Fibroblast of skin of left quadriceps (primary cell): ENCODE results near the gene ARSK.
A peak's percentile ranks its signal among the peaks of the same experiment; 100 is the strongest.

Source experiments
- DNase-seq, 2 experiments: peaks; one replicate each; pipeline ENCODE4 v3.0.0-alpha.2; 2013; ENCODE audit warnings: low read depth in 2 of 2

The ARSK gene

DNA sequence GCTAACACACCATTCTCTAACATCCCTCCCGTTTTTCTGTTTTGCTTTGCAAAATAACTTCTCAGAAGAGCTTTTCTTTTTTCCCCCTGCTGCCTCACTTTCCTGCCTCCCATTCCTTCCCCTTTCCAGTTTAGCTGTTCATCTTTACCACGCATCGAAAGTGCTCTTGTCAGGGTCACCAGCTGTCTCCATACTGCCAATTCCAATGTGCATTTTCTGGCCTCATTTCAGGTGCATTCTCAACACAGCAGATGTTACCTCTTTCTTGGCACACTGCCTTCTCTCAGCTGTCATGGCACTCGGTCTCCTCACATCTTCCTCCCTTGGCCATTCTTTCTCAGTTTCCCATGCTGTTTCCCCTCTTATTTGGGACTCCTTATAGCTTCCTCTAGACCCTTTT lies 9.5 kb downstream of the ARSK start:
- no peak for DNase-seq

DNA sequence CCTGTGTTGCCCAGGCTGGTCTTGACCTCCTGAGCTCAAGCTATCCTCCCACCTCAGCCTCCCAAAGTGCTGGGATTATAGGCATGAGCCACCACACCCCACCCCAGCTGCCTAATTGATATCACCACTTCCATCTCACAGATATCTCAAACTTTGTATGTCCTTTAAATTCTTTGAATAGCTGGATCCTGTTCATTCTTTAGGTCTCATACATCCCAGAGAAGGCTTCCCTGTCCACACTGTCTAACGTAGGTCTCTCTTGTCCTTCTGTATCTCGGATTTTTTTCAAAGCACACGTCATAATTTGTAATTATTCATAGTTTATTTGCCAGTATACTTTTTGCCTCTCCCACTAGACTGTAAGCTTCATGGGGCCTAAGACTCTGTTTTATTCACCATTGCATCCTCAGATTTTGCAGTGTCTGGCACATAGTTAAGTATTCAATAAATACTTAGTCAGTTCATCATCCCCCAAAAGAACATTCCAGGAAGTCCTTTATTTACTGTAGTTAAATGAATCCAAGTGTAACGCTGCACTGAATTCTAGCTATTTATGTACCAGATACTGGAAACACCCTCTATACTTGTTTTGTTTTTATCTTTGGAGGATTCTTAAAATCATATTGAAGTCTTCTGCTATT lies 10.5 kb downstream of the ARSK start:
- peak; percentile 20 to 26 for DNase-seq

DNA sequence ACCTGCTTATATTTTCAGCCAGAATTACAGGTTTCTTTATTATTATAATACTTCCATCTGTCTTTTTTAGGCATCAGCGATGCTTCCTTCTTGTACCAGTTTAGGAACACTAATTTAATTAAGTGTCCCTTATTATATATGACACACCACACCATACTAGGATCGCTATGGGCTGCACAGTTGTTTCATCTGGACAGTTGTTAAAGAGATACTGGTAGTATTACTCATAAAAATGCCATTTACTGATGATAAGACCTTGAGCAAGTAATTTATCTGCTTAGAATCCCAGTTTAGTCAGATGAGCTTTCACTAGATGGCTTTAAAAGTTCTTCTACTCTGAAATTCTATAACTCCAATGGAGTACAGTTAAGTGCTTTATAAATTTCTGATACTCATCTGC lies 17.1 kb downstream of the ARSK start:
- DNase-seq: no peak

DNA sequence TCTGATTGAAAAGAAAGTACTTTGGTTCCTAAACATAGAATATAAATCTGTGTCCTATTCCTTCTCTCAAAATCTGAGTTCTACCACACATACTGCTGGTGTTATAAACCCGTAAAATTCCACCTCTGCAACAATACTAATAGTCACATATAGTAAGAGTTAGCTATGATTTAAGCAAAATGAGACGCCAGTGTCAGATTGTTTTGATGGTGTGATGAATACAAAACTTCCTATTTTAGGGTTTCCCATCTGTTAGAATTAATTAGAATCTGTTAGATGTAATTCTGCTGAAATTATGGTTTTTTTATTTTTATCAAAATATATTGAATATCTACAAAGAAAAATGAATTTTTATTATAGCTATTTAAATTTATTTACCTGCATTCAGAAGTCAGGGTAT lies 26.7 kb downstream of the ARSK start:
- DNase-seq: no peak

DNA sequence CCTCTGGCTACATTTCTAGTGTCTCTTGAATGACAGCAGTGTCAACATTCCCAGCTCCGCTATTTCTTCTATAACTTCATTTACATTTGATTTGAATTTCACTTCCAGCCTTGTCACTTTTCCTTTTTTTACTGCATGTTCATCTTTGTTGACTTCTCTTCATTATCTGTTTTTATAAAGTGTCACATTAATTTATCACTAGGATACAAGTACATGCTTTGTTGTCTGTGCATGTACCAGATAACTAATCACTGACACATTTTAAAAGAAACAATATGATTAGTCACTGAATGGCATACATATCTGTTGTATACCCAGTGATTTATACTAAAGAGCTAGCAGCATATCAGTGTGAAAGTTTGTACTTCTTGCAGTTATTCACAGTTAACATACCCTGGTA lies 29.1 kb downstream of the ARSK start:
- no peak for DNase-seq

DNA sequence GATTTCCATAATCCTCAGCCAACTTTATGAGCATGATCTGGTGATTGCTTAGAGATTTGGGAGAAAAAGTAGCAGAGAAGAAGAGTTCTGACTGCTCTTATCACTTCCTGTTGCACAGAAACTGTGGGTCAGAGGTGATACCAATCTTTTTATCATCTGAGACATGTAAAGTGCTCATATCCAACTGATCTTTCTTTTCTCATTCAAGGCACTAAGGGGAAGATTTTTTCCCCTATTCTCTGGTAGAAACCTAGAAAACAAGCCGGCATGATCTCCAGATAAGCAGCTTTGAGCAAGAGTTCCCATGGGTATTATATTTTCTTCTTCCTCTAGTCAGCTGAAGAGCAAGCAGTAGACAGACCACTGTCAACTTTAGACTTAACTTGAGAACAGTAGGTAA lies 36.0 kb downstream of the ARSK start:
- DNase-seq: no peak

DNA sequence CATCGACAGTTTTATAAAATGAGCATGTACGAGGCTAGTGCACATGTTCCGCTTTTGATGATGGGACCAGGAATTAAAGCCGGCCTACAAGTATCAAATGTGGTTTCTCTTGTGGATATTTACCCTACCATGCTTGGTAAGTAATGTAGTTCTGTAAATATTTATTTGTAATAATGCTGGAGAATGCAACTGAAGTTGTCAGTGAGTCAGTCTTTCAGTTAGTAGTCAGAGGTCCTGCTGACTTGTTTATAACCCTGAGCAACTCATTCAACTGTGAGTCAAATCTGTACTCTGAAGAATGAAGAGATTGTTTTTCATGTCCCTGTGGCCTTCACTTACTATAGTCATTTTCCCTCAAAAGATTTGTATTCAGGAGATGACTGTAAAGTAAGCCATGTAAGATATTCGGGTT lies 36.6 kb downstream of the ARSK start:
- peak; percentile 33 to 40 for DNase-seq

DNA sequence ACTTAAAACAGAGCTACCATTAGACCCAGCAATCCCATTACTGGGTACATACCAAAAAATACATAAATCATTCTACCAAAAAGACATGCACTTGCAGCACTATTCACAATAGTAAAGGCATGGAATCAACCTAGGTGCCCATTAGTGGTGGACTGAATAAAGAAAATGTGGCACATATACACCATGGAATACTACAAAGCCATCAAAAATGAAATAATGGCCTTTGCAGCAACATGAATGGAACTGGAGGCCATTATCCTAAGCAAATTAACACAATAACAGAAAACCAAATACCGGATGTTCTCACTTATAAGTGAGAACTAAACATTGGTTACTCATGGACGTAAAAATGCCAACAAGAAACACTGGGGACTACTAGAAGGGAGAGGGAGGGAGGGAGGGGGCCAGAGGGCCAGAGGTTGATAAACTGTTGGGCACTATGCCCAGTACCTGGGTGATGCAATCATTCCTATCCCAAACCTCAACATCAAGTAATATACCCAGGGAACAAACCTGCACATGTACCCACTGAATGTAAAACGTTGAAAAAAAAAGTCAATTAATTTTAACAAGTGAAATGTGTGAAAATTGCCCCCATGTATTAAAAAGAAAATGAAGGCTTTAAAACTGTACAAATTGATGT lies 40.5 kb downstream of the ARSK start:
- DNase-seq: no peak

DNA sequence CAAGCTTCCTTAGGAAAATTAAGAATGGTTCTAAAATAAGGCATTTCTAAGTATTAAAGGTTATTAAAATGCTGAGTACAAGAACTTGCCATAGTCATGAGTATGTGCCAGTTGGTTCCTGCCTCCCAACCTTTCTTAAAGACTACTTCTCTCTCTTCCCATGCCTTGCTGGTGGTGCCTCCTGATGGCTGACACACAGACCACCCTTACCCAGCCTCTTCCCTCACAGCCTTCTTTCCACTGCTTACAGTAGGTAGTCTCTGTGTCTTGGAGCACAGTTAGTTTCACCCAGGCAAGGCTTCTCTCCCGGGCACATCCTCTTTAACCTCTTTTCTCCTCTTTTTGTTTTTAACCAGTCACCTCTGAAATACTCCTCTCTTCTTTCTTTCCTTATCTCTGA lies 44.4 kb downstream of the ARSK start:
- no peak for DNase-seq

DNA sequence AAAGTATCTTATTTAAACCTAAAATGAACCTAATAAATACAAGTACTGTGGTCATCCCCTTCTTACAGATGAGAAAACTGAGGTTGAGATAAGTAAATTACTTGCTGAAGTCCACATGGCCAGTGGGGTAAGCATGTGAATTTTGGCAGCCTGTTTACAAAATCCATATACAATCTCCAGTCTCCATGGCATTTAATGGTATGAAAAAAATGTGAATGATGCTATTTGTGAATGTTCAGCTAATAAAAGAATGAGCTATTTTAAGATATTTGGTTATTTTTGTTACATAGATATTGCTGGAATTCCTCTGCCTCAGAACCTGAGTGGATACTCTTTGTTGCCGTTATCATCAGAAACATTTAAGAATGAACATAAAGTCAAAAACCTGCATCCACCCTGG lies 45.7 kb downstream of the ARSK start:
- peak; percentile 29 to 35 for DNase-seq

DNA sequence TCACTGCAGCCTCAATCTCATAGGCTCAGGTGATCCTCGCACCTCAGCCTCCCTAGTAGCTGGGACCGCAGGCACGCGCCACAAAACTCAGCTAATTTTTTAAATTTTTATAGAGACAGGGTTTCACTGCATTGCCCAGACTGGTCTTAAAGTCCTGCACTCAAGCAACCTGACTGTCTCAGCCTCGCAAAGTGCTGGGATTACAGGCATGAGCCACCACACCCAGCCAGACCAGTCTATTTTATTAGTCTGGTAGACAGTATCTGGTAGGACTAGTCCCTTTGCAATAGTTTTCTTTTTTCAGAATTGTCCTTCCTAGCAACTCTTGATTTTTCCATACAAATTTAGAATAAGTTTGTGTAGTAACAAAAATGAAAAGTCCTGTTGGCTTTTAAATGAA lies 50.9 kb downstream of the ARSK start:
- DNase-seq: no peak

DNA sequence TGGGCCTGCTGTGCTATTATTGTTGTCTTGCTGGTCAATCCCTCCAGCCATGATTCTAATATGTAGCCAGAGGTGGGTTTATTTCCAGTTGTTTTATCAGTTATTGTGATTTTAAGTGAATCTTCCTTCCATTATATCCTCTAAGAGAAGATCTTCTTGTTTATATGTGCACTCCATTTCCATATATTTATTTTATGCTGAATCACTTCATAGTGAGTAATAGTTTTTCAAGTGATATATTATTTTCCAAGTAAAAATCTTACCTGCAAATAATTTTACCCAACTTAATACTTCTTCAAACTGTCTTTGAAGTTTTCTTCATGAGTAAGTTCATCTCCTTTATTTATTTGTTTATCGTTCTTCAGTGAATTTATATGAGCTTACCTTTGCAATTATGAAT lies 51.5 kb downstream of the ARSK start:
- no peak for DNase-seq

DNA sequence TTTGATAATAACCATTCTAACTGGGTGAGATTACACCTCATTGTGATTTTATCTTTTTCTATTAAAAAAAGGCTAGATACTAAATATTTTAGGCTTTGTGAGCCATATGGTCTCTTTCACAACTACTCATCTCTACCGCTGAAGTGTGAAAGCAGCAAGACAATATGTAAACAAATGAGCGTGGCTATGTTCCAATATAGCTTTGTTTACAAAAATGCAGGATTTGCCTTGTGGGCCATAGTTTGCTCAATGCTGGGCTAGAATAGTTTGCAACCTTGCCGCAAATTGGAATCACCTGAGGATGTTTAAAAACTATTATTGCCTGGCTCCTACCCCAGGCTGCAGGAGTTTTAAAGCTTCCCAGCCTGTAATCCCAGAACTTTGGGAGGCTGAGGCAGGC lies 54.8 kb downstream of the ARSK start:
- DNase-seq: no peak

DNA sequence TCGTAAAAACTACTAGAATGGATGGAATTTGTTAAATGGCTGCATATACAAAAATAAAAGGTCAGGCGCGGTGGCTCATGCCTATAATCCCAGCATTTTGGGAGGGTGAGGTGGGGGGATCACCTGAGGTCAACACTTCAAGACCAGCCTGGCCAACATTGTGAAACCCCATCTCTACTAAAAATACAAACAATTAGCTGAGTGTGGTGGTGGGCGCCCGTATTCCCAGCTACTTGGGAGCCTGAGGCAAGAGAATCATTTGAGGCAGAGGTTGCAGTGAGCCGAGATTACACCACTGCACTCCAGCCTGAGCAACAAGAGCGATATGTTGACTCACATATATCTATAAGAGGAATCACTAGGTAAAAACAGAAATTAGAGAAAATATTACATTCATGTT lies 55.6 kb downstream of the ARSK start:
- DNase-seq: no peak

DNA sequence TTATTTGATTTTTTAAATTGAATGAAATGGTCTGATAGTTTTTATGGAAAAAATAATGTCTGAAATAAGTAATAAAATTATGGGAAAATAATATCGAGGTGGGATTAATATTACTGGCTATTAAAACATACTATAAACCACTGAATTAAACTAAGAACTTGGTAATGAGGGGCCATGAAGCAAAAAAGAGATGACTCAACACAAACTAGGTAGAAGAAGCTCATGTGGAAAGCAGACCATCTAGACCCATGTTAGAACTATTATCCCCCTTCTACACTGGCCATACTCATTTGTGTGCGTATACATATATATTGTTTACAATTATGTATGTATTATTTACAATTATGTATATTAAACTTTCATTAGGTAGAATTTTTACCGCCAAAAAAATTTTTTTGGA lies 56.5 kb downstream of the ARSK start:
- DNase-seq: no peak

DNA sequence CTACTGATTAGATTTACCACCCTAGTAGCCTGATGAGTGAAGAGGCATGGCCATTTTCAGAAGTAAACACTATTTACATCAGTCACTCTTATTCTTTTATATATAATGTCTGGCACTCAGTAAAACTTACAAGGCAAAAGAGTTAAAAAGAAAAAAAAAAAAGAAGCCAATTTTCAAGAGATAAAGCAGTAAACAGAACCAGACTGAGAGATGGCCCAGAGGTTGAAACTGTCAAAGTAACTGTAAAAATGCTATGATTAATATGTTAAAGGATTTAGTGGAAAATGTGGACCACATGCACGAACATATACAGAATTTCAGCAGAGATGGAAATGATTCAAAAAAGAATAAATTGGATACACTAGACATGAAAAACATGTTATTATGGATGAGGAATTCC lies 58.6 kb downstream of the ARSK start:
- no peak for DNase-seq

DNA sequence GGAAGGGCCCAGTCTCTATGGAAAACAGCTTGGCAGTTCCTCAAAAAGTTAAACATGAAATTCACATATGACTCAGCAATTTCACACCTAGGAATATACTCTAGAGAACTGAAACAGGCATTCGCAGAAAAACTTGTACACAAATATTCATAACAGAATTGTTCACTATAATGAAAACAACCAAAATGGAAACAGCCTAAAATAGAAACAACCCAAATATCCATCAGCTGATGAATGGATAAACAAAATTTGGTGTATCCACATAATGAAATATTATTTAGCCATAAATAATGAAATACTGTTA lies 60.2 kb downstream of the ARSK start:
- DNase-seq: no peak

DNA sequence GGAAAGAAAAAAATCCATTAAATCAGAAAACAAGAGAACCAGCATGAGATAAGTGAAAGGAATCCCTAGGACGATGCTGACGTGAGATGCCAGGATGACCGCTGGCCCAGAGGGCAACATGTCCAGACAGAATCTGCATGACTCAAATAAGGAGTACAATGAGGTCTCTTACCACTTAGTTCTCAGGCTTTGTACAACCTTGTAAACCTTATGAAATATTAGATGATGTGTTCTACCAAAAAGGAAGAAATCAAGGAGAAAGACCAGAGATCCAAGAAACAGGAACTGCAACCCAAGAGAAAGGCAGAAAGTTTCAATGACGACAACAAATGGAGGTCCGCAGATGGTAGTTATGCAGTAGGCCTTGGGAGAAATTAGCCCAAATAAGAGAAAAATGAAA lies 62.2 kb downstream of the ARSK start:
- no peak for DNase-seq

DNA sequence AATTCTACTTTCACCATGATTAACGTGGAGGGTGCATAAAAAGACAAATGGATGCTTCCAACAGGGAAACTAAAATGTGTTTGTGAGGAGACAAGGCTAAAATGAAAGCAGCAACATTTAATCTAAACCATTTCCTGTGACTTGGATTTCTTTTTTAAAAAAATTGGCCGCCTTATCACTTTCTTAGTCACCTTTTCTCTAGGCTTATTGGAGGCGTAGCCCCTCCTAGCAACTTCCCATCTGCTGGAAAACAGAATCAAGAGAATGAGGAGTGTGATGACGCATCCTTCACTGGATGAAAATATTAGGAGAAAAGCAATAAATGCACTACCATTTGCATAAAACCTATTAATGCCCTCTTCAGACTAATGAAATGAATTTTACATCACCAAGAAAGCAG lies 64.2 kb downstream of the ARSK start:
- no peak for DNase-seq

DNA sequence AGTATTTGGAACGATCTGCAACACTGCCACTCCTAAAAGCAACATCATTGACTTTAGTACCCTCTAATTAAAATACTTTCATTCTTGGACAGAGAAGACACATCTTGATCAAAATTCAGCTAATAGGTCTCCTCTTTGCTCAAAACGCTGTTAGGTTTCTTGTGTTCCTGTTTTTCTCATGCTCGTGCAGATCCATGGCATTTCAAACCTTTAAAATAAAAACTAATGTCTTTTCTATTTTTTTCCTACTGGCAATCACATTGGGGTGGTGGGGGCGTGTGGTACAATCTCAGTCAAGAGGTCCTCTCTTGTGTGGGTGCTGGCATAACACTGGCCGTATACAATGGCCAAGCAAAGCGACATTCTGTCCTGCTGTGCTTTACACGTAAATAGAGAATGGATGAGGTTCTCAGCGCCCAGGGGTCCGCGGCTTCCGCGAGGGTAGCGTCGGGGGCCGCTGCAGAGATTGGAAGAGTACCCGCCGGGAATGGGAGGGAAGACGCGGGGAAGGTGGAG lies 64.7 kb downstream of the ARSK start:
- no peak for DNase-seq

DNA sequence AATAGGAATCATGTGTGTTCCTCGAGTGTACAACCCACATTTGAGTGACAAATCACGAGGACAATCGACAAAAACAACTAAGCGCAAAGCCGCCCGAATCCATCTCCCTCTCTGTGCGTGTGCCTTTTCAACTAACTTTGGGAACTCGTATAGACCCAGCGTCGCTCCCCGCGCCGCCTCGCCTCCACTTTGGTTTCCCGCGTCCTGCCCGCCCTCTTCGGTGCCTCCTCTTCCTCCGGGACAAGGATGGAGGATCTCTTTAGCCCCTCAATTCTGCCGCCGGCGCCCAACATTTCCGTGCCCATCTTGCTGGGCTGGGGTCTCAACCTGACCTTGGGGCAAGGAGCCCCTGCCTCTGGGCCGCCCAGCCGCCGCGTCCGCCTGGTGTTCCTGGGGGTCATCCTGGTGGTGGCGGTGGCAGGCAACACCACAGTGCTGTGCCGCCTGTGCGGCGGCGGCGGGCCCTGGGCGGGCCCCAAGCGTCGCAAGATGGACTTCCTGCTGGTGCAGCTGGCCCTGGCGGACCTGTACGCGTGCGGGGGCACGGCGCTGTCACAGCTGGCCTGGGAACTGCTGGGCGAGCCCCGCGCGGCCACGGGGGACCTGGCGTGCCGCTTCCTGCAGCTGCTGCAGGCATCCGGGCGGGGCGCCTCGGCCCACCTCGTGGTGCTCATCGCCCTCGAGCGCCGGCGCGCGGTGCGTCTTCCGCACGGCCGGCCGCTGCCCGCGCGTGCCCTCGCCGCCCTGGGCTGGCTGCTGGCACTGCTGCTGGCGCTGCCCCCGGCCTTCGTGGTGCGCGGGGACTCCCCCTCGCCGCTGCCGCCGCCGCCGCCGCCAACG lies 65.3 kb downstream of the ARSK start, which contains the start of gene GPR150:
TSS of gene GPR150 (plus strand) at position 58 of the 840 bp plus-strand sequence. CDS start at position 247, 189 bp downstream.
- no peak for DNase-seq

DNA sequence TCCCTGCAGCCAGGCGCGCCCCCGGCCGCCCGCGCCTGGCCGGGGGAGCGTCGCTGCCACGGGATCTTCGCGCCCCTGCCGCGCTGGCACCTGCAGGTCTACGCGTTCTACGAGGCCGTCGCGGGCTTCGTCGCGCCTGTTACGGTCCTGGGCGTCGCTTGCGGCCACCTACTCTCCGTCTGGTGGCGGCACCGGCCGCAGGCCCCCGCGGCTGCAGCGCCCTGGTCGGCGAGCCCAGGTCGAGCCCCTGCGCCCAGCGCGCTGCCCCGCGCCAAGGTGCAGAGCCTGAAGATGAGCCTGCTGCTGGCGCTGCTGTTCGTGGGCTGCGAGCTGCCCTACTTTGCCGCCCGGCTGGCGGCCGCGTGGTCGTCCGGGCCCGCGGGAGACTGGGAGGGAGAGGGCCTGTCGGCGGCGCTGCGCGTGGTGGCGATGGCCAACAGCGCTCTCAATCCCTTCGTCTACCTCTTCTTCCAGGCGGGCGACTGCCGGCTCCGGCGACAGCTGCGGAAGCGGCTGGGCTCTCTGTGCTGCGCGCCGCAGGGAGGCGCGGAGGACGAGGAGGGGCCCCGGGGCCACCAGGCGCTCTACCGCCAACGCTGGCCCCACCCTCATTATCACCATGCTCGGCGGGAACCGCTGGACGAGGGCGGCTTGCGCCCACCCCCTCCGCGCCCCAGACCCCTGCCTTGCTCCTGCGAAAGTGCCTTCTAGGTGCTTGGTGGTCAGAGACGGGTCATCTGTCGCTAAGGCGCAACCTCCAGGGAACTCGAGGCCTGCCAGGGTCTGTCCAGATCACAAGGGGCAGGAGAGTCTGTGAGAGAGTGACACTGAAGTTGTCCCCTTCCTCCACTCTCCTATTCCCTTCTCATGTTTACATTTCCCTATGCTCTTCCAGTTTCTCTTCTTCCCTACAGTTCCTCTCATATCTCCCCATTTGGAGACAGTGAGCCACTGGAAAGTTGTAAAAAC lies 66.3 kb downstream of the ARSK start:
- DNase-seq: no peak
